Measurements from ENCODE around the gene SIGLEC6.
A peak's percentile ranks its signal among the peaks of the same experiment; 100 is the strongest.
"Not testable (repeated sequence)": the region's sequence is repeated elsewhere in the genome, so short reads cannot be mapped to it uniquely, and the experiment has no call there.

The SIGLEC6 gene

DNA sequence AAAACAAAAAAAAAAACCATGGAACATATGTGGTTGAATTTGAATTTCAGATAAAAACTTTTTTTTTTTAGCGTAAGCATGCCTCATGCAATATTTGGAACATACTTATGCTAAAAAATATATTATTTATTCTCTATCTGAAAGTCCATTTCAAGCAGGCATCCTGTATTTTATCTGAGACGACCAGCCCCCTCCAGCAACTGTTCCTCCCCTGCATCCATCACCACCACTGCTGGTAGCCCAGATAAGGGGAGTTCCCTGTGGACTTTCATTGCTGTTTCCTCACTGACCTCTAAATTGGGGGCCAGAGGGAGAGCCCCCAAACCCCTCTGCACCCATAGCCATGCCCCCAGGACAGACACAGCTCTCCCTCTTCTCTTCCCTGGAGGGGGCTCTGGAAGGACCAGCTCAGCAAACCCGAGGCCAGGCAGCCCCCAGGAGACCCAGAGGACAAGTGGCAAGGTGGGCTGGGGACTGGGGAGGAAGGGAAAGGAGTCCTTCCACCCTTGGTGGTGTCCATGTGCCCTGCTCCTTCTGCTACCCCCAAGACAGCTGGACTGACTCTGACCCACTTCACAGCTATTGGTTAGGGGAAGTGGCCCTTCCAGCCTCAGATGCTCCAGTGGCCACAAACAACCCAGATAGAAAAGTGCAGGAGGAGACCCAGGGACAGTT lies 23.3 kb downstream of the SIGLEC6 start:
- DNase-seq (ENCODE audit: low spot score) = no peak

DNA sequence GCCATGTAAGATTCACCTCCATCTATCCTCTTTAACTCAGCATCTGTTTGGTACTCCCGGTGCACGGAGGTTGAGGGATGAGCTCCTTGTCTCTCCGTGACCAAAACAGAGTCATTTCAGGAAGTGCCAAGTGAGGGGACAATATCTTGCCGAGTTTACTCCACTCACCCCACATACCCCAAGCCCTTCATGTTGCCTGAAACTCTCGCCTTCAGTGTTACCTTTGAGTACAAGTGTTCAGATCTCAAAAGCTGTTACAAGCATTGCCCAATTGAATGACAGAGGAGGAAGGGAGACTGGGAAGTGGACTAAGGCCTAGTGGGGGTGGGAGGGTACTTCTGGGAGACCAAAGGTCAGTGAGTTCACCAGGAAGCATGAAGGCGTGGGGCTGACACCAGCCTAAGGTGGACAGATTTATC lies 23.8 kb downstream of the SIGLEC6 start:
- no peak for DNase-seq (ENCODE audit: low spot score)

DNA sequence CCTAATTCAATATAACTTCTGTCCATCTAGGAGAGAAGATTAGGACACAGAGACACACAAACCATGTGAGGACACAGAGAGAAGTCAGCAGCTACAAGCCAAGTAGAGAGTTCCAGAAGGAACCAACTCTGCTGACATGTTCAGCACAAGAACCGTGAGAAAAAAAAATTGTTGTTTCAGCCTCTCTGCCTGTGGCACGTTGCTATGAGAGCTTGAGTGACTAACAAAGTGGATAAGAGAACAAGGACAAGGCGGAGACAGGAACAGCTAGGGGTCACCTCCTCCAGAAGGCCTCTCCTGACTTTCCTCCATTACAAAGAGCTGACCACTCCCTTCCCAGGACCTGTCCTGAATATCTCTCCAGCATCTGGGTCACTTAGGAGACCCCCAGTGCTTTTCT lies 24.3 kb downstream of the SIGLEC6 start:
- DNase-seq (ENCODE audit: low spot score) = no peak

DNA sequence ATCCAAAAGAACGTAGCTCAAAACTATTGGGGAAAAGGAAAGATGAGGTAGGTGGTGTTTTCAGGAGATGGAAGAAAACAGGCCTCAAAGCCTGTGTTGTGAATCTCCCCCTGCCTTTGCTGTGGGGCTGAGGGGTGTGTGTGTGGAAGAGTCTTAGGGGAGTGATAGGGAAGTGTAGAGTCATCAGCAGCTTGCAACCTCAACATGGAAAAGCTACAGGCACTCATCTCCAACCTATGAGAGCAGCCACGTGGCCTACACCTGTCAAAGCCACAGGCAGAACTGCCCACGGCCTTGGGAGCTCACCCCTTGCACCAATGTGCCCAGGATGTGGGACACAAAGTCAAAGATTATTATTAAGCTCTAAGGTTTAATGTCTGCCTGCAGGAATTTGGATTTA lies 25.6 kb downstream of the SIGLEC6 start:
- no peak for DNase-seq (ENCODE audit: low spot score)

DNA sequence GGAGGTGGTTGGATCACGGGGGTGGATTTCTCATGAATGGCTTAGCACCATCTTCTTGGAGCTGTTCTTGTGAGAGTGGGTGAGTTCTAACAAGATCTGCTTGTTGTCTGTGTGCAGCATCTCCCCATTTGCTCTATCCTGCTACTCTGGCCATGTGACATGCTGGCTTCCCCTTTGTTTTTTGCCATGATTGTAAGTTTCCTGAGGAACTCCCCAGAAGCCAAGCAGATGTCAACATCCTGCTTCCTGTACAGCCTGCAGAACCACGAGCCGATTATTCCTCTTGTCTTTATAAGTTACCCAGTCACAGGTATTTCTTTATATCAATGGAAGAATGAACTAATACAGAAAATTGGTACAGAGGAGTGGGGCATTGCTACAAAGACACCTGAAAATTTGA lies 27.6 kb downstream of the SIGLEC6 start:
- DNase-seq (ENCODE audit: low spot score) = no peak

DNA sequence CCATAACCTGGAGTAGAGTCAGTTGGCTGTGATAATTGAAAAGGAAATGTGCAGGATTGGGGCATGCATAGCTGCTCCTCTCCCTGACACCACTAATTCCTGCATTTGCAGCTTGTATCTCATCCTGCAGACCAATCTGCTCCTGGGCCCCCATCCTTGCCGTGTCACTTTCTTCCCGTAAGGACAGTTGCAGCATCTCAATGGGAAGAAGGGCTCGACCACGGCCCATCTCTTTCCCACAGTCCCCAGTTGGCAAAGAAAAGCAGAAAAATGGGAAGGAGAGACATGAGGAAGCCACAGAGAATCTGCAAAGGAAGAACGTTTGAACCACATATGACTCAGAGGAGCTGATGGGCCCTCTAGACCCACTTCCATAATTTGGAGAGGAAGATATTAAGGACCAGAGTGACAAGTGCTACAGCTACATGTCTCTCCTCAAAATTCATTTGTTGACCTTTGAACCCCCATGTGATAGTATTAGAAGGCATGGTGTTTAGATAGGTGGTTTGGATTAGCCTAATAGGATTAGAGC lies 28.1 kb downstream of the SIGLEC6 start:
- no peak for DNase-seq (ENCODE audit: low spot score)

DNA sequence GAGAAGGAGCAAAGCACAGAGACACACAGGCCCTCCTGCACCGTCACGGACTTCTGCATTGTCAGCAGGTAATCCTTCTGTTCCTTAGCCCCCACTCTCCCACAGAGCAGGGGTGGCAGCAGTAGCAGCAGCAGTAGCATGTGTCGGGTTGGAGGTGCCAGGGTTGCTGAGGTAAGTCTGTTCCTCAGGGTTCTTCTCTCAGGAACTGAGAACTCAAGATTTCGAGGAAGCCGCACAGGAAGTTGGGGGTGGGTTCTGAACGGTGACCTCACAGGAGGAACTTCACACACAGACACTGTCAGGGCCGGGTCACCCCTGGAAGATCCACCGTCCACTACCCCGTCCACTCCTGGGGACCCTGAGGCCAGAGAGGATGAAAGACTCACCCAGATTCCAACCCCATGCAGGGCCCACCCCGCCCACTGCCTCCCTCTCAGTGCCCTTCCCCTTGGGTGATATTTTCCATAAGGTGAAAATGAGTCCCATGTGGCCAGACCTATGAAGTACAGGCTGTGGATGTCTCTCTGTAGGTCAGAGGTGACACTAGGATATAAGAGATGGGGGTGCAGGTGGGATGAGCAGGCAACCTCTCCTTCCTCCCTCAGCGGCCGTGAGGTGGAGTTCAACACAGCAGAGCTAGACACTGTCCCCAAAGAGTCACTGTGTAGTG lies 29.7 kb downstream of the SIGLEC6 start, which contains the start of gene SIGLEC12:
TSS of gene SIGLEC12 (minus strand) at position 207 of the 670 bp plus-strand sequence. CDS start at position 140, 67 bp downstream.
- DNase-seq (ENCODE audit: low spot score) = no peak

DNA sequence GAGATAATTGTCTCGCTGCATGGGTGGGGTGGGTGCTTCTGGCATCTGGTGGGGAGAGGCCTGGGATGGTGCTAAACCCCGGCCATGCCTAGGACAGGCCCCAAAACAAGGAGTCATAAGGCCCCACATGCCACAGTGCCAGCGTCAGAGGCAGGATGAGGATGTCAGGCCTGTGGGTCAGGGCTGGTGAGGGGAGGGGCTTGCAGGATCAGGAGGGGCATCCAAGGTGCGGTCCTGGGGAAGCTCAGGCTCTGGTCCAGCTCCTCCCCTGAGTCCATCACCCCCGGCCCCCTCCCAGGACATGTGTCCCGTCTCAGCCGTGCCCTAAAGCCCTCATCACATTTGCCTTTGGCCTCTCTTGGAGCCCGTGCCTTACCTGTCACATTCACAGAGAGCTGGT lies 30.5 kb downstream of the SIGLEC6 start:
- not testable (repeated sequence) for DNase-seq (ENCODE audit: low spot score)

DNA sequence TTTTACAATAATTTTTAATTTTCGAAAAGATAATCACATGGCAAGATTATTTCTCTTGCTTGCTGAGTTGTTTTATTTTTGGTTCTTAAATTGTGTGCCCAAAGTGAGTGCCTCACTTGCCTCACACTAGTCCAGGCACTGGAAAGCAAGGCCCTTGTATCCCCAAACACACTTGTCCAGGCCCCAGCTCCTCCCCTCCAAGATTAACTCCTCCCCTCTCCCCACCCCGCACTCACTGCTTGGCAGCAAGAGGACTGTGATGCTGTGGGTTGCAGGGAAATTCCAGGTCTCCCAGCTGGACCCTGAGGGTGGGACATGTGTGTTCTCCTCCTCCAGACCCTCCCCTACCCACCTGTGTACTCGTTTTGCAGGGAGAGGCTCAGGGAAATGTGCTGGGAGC lies 33.8 kb downstream of the SIGLEC6 start:
- no peak for DNase-seq (ENCODE audit: low spot score)

DNA sequence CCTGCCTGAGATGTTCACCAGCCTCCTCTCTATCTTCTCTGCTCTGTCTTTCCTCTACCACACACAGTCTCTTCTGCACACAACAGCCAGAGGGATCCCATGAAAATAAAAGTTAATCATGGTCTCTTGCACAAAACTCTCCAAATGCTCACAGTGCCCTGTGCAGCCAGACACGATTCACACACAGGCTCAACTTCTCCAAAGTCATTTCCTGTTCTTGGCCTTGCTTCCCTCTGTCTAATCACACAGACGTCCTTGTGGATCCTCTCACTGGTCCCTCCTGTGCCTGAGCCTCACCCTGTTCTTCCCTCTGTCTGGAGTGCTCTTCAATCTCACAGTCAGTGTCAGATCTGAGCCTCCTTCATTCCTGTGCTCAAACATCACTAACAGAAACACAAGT lies 37.7 kb downstream of the SIGLEC6 start:
- DNase-seq (ENCODE audit: low spot score) = no peak

DNA sequence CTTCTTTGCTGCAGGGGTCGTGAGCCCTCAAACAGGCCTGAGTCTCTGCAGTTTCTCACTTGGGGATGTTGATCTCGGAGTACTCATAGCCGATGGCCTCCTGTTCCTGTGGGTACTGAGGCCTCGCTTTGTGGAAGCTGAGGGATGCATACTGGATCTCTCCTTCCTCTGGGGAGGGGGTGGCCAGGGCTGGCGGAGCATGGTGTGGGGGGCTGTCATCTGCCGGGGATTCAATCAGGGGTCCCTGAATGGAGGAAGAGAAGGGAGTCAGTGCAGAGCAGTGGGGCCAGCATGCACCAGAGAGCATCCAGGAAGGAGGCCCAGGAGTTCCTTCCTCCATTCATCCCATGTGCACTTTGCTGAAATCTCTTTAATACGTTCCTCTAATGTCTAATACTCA lies 39.9 kb downstream of the SIGLEC6 start:
- DNase-seq (ENCODE audit: low spot score) = no peak

DNA sequence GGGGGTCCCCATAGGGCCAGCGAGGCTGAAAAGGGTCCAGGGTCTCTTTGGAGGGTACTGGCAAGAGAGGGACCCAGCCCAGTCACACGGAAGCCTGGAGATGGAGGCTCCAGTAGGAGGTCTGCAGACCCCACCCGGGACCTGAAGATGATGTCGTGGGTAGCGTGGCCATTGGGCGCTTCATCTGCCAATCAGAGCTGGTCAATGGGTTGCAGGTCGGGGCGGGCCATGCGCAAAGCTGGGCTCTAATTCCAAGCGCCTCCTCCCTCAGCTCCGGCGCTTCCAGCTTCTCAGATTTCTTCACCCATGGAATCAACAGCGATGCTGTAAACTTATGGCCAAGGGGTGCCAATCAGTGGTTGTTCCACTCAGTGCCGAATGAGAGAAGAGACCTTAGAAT lies 40.8 kb downstream of the SIGLEC6 start:
- DNase-seq (ENCODE audit: low spot score) = no peak

DNA sequence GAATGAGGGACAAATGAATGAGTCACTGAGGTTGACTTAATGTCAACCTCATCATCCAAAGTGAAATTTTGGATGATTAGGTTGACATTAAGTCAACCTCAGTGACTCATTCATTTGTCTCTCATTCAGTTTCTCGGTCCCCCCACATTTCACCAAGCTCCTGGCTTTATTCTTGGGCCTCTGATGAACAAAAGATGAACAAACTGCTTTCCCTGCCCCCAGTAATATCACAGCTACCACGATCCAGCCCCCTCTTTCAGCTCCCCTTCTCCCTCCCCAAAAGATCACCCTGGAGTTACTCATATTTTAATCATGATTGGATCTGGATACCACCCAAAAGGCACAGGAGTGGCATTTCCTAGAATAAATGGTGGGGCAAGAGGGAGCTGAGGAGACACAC lies 42.4 kb downstream of the SIGLEC6 start:
- no peak for DNase-seq (ENCODE audit: low spot score)

DNA sequence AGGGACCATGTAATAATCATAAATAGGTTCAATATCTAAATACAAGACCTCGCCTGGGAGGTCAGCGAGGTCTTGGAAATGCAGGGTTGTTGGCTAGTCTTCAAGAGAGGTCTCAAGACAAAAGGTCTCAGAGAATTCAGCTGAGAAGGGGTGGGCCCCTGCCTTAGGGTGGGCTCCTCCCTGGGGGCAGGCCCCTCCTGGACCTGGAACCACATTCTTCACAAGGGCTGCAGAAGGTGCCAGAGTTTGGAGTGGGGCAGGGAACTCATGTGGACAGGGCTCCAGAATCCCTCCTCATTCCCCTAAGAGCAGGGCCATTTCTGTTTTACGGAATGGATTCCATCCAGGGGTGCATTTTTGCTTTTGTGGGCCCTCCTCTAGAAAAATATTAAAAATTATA lies 43.0 kb downstream of the SIGLEC6 start:
- no peak for DNase-seq (ENCODE audit: low spot score)

DNA sequence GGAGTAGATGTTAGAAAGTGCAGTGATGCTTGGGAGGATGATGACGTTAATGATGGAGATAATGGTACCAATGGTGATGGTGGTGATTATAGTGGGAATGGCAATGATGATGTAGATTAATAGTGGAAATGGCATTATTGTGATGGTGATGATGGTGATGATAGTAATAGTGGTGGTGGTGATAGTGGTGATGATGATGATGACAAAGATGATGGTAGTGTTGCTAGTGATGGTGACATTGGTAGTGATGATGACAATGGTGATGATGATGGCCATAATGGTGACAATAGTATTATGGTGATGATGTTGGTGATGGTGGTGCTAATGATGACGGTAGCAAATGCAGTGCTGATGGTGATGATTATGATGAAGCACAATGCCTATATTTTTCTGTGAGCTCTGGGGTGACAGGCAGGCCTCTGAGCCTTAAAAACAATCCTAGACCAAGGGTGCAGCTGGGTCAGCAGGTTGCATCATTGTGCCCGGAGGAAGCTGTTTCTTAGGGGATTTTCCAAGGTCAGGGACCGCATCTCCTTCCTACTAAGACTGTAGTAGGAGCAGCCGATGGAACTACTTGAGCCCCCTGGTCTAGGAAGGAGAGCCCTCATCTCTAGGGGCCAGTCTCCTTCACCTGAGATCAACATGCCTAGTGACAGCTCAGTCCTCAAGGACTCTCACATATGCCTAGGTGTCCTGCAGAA lies 45.4 kb downstream of the SIGLEC6 start:
- no peak for DNase-seq (ENCODE audit: low spot score)

DNA sequence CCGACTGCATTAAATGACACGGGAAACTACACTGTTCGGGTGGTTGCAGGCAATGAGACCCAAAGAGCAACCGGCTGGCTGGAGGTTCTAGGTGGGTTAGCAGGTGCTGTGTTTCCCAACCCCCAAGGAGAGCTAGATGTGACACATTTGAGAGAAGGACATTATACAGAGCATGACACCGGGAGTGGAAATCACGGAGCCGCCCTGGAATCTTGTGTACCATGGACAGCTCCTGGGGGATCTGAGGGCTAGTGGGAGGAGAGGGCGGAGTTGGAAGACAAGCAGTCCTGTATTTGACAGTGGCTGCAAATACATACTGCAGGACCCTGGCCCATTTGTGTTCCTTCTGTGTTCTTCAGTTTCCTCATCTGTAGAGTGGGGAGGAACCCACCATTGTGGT lies 50.9 kb downstream of the SIGLEC6 start:
- DNase-seq (ENCODE audit: low spot score) = peak; percentile 22

DNA sequence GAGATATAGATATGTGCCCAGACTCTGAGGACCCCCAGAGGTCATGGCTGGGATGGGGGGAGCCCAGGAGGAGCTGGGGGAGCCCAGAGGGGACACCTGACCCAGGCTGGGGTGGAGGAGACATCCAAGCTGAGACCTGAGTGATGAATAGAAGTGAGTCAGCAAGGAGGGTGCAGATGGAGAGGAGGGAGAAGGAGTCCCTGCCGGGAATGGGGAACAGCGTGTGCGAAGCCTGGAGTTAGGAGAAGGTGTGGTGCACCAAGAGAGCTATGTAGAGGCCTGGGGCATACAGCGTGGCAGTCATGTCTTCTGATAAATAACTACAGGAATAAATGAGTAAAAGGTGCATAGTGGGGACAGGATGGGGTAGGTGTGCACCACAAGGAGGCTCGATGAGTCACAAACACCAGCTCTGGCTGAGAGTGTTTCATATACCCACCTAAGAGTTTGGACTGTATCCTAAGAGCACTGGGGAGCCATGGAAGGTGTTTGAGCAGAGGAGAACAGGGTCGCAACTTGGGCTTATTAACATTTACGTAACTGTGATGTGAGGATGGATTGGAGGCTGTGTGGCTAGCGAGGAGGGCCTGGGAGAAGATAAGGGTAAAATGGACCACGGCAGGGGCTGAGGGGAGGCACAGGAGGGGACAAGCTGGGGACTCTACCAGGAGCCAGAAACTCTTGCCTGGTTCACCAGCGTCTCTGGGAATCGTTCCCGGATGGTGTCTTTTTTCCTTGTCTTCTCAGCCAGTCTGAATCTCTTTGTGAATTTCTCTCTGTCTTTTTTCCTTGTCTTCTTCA lies 51.7 kb downstream of the SIGLEC6 start:
- no peak for DNase-seq (ENCODE audit: low spot score)

DNA sequence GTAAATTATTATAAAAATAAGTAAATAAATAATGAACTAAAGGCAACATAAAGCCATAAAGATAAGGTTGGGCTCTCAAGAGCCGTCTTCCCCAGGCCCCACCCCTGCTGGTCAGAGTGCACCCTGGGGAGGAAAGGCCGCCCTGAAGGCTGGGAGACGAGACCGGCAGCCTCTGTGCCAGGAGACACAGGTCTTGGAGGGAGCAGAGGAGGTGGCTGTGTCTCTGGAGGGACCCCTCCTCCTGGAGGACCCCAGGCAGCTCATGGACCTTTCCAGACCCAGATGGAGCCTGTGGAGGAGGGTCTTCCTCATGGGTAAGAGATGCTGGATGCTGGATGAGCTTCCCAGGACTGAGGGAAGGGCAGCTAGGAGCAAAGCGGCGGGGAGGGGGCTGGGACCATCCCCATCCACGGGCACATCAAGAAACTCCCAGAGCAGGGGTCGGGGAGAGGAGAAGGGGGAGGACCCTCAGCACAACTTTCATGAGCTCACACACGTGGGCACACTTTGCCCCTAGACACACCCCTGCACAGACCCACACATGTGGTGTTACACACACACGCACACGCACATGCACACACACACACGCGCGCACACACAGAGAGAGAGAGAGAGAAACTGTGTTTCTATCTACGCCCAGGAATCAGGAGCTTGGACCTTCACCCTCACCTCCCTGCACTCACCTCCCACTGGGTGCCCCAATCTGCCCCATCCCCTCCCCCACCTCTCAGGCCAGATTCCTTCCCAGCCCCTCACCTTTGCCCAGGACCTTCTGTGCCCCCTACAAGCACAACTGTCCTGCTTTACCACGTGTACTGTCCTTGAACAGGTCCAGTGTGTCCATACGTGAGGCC lies 52.9 kb downstream of the SIGLEC6 start, which contains the start of gene CEACAM18:
TSS of gene CEACAM18 (plus strand) at position 159 of the 854 bp plus-strand sequence.
- no peak for DNase-seq (ENCODE audit: low spot score)

DNA sequence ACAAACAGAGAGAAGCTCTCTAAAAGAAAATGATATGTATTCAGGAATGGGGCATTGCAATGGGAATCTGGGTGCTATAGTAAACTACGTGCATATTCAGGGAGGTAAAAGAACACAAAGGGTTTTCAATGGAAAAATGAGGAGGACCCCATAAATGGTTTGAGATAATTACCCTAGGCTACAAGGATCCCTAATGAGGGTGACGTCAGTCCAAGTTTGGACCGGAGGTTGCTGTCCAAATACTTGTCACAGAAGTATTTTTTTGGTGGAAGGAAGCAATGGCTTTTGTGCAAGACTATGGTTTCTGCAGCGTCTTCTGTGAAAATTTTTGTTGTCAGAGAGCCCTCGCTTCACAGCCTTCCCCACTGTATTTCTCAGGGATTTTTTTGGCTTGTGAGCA lies 54.1 kb downstream of the SIGLEC6 start:
- DNase-seq (ENCODE audit: low spot score) = no peak

DNA sequence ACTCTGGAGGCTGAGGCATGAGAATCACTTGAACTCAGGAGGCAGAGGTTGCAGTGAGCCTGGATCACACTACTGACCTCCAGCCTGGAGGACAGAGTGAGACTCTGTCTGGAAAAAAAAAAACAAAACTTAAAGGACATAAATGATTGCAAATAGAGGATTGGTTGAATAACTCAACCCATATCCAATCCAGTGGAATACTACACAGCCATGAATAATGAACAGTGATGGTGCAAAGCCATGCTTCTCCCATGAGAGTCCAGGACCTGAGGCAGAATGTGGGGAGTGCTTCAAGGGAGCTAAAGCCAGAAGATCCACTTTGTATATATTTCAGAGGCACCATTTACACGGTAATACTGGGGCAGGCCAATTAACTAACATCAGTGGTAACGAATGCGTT lies 55.3 kb downstream of the SIGLEC6 start:
- no peak for DNase-seq (ENCODE audit: low spot score)

Measured in HuH-7 (cell line).